CD4-positive, alpha-beta T cell treated with Interleukin-17A for 4 hours (primary cell): ENCODE data around the gene HOXA13.
A peak's percentile ranks its signal among the peaks of the same experiment; 100 is the strongest.

ENCODE experiments used
- DNase-seq: peaks from one replicate; pipeline ENCODE4 v3.0.0-alpha.2; 2020; ENCODE audit warnings: mixed read lengths

The HOXA13 gene

DNA sequence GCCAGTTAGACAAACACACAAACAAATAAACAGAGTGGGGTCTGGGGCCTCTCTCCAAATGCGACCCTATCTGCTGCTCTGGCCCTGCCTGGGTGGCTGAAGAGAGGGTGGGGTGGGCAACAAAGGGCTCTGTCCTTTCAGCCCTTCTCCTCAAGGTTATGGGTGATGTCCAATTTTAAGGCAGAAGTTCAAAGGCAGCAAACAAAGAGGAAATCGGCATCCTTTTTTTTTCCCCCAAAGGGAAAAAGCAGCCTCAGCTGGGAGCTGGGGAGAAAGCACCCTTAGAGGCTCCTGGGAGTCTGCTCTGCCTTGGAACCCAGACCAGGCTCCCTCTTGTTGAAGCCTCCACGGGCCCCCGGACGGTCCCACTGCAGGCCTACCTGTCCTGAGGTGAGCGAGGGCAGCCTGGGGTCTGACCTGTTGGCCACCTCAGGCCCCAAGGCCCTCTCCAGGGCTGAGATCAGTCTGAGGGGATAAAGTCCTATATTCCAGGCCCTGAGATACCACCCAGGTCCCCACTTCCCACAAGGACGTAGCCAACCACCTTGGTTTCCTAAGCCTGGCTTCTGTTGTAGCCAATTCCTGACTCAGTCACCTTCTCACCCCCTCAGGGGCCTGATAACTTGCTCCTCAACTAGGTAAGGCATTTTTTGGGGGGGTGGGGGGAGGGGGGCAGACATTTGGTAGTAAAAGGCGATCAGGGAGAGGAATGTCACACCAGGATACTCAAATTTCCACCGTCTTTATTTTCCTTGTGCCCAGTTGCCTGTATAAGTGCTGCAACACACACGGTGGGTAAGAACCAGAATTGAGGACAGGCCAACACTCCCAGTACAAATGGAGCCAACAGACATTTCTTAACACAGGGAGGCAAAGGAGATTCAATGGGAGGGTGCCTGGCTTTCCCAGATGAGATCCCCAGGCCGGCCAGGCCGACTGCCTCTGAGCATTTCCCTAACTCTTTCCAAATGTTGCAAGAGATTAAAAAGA is 19.2 kb downstream of the HOXA13 start:
- peak; percentile 1 for DNase-seq

DNA sequence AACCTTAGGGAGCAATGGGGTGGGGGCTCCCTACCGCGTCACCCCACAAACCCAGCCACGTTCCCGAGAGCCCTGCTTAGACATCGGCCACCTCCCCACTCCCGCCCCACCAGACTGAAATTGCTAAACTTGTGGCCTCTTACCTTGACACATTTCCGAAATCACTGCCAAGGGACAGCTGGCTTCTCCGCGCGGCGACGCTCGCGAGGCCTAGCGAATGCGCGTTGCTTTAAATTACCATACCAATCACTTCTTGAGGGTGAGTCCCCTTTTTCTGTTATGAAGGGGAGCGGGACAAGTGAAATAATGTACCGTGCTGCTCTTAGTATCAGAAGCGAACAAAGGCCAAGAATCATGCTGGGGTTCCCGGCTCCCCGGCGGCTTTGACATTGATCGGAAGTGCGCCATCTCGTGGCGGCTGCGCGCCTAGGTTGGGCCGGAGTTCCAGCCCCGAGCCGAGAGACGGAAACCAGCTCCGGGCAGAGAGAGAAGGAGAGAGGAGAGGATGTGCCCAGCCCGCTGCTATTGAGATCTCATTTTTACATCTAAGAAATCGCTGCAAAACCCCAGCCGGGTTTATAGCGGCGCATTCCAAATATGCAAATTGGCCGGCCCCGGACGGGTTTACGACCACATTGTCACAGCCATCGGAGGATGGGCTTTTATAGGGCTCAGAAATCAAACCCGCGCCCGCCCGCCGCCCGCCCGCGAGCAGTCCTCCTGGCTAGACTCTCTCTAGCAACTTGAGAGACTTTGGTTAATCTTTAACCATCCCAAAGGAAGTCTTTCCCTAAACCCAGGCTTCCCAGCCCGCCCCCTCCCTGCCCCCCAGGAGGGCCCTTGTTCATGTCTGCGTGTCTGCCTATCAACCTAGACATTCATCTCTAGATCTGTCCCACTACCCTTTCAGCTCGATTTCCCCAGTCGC is 20.1 kb downstream of the HOXA13 start:
- peak; percentile 80 for DNase-seq

DNA sequence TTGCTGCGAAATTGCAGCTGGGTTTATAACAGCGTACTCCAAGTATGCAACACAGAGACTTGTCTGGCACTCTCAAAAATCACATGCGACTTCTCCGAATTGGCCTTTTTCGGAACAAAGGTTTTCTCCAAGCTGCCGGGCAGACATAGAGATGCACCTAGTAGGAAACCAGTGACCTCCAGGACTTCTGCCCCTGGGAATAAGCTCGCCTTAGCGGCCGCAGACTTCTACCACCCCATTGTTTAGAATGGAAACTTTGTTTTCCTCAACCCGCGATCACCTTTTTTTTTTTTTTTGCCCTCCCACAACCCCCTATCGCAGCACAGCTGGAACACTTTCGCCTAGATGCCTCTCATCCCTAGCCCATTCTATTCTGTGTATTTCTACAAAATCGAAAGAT is 20.9 kb downstream of the HOXA13 start:
- peak; percentile 1 for DNase-seq

DNA sequence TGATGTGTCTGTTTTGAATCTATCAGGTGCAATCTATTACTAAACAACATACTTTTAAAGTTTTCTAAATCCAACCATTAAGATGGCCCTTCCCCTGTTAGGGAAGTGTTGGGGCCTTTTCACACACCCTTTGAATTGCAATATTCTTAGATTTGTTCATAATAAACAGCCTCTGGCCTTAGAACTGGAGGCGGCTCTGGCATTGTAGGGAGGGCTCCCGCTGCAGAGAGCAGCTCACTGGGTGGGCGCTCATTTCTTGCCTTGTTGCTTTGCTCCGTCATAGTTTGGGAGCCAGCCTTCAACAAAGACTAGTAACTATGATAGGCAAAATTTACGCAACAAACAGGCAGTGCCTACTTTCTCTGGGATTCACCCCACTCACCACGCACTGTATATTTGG is 21.5 kb downstream of the HOXA13 start:
- DNase-seq = peak; percentile 0

DNA sequence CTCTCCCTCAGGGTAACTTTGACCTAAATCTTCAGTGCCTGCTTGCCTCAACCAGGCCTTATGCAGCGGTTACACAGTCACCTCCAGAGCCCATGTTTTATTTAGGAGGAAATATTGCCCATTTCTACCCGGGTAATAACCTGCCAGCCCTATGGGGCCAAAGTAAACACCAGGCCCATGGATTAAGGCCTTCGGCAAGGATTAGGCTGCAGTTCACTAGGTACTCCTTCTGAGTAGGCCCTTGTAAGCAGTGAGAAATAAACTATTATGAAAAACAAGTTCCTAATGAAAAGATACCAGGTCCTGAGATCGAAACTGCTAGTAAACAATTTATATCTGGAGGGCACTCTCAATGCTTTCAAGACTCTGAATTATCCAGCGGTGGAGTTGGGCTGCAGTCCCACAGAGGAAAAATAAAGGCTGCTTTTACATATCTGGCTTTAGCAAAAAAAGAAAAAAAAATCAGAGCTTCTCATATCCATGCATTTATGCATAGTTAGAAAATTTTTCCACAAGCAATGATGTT is 22.0 kb downstream of the HOXA13 start:
- peak; percentile 2 for DNase-seq

DNA sequence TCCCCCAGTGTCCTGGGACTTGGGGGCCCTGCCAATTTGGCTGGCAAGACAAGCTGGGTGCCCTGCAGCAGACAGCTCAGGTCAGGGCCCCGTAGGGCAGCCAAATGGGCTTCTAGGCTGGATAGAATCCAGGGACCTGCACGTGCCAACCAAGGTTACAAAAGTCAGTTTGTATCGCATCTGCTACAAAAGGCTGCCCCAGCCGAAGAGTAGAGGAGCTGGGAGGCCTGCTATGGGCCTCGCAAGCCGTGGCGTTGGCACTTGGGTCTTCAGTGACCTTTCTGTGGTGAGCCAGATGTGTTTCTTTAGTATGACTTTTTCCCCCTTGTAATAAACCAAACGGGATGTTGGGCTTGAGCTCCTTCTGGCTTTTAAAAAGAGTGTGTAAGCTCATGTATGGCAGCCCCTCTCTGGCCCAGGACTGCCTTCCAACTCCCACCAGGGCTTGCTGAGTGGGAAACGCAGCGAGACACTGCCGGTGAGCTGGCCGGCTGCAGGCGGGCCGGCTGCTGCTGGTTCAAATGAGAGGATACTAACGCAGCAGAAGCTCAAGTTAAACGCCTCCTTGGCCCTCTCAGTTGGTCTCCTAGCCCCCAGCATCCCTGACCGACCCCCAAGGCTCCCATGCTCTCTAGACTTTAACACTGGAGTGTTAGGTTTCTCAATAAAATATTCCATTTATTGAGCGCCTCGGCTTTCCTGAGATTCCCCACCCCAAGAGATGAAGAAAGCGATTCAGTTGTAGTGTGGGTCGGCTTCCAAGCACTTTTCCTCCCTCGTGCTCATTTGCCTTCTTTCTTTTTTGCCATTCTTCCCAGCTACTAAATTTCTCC is 22.7 kb downstream of the HOXA13 start:
- peak; percentile 1 for DNase-seq

DNA sequence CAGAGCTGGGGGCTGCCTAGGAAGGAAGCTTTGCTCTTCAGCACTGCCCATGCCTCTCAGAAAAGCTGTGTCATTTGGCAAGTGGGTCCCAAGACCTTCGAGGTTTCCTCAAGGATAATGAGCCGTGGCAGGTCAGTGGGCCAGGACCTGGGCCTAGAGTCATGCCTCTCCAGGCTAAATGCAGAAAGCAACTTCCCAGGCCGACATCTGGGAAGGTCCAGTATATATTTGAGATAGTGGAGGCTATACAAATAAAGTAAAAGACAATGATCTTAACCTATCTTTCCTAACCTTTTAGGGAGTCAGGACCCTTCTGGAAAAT is 23.4 kb downstream of the HOXA13 start:
- no peak for DNase-seq

DNA sequence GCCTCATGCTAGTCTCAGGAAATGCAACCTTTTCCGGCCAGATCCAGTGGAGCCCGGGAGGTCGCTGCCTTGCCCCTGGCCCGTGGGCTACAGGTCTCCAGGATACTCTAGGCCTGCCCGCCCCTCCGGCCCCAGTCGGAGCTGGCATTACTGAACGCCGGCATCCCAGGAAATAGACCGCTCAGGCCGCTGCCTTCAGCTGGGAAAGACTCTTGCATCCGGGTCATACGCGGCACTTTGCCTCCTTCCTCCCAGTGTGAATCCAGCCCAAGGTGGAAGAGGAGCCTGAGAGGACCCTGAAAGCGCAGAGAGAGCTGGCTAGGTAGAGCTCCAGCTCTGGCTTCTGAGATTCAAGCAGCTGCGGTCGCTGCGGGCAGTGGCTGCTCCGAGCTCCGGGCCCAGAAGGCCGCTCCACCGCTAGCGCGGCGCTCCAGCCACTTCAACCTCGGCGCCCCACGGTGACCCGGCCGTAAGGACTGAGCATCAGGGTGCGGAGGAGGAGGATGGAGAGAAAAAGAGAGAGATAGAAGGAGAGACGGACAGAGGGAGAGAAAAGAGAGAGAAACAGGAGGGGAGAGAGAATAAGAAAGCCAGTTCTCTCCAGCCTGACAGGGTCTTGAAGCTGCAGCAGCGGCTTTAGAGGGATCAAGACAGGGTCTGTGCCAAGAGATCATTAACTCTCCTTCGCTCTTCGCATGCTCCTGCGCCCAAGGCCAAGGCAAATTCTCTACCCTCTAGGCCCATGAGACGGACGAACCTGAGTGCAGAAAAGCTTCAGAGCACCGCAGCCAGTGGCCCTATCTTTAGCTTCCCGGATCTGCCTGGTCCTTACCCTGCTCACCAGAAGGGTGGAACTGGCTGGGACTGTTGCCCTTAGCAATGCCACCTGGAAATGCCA is 24.0 kb downstream of the HOXA13 start:
- no peak for DNase-seq

DNA sequence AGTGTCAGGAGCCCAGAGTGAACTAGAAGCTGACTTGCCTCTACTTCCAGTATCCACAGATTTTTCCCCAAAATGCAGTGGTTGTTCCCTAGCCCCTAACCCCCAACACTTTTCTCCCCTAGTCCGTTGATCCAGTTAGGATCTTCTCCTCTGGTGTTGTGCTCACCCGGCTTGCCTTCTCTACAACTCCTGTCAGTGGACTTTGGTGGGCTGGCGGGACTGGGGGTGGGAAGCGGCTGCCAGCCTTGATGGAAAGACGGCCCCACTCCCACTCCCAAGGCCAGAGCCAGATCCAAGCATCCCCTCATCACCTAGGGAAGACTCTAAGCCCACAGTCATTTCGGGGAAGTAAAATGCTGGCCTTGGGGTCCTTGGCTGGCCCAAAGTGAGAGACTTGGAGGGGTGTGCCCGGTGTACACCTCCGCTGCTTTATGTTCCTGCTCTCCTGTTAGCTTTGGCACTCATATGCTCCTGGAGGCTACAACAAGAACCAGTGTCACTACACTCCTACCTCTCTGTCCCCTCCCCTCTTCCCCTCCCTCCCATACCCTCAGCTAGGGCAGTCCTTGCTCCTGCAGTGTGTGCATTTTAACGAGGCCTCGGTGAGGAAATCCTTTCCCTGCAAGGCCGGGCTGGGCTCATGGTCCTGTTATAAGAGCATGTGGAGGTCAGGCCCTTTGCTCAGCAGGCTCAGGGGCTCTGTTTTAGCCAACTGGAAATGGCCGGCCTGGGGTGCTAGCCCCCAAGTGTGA is 24.8 kb downstream of the HOXA13 start:
- no peak for DNase-seq

DNA sequence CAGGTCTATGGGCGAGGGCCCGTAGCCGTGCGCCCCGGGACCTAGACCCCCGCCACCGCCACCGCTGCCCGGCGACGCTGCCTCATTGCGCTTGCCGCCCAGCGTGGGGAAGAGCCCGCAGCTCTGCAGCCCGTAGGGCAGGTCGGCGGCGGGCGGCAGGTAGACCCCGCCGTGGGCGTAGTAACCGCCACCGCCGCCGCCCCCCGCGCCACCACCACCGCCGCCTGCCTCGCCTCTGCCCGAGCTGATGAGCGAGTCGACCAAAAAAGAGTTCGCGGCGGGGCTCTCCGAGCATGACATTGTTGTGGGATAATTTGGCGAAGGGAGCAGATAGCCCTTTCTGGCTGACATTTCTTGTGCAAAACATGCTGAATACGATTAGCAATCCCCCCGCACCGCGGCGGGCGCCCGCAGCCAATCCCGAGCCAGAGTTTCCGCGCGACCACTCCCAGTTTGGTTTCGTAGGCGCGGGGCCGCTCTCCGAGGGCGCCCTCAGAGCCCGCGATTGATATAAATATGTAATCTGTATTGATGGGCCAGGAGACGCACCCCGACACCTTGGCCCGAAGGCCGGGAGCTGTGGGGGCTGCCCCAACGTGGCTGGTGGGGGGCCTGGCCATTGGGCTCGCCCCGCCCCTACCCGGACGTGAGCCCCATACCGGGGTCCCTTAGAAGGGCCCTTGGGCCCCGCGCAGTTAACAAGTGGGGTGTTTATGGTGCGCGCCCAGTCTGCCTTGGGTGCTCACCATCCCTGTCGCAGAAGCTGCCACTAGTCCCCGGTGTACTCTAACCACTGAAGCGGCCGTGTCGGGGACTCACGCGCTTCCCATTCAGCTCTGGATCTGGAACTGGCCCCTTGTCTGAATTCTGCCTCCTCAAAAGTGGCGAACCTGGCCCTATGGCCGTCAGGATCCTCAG is 25.7 kb downstream of the HOXA13 start, which contains the start of gene HOXA10:
Gene HOXA10 (minus strand): TSS at position 365 of the 918 bp plus-strand sequence. CDS start 14 bp downstream, at position 351.
- DNase-seq = no peak

DNA sequence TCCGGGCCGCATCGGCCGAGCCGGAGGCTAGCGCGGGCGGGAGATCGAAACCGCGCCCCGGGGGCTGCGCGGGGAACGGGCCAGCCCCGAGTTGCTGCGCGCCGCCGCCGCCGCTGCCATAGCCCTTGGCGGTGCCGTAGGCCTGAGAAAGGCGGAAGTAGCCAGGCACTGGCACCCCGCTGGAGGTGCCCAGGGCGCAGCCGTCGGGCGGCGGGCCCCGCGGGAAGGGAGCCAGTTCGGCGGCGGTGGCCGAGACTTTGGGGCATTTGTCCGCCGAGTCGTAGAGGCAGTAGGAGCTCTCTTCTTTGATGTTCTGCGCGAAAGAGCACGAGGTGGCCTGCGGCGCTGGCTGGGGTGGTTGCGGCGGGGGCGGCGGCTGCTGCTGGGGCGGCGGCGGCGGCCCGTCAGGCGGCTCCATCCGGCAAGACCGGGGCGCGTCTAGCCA is 26.4 kb downstream of the HOXA13 start:
- peak; percentile 50 for DNase-seq

DNA sequence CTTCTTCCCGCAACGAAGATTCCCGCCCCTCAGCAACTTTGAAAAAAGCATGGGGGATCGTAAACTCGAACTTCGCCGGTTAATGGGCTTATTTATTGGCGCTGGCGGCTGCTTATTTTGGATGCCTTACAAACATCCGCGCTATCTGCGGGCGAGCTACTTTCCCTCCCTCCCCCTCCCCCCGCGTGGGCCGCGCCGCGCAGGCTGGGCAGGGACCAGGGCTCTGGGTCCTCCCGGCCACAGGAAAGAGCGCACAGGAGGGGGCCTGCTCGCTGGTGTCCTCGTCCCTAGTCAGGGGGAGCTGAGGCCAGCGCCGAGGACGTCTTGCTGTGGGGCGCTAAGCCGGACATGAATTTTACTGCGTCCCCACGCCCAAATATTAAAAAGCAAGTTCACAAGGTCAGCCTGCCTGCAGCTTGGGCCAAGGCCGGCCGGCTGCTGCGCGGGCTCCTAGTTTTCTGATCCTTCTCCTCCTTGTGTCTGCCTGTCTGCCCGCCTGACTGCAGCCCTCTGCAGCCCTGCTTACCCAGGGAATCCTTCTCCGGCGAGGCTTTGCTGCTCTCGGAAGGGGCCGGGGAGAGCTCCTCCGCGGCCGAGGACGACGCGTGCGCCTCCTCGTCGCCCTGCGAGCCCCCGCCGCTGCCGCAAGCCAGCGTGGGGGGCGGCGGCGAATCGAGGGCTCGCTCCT is 26.9 kb downstream of the HOXA13 start:
- DNase-seq = peak; percentile 20

DNA sequence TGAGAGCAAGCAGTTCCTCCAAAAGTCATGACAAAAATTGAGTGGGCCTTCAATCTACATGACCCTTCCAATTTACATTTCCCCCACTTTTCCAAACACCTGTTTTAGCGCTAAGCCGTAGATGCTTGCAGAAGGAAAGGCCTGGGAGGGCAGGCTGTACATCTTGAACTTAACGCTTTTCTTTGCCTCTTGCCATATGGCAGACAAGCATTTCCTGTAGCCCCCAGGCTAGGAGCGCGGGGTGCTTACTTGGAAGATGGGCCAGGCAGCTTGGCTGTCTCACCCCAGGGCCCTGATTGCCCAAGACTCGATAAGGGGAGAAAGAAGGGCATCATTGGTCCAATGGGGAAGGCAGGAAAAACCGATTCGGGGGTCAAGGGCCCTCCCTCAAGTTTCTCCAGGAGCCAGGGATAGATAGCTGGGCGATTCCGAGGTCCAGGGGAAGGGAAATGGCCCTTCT is 27.5 kb downstream of the HOXA13 start:
- peak; percentile 4 for DNase-seq

DNA sequence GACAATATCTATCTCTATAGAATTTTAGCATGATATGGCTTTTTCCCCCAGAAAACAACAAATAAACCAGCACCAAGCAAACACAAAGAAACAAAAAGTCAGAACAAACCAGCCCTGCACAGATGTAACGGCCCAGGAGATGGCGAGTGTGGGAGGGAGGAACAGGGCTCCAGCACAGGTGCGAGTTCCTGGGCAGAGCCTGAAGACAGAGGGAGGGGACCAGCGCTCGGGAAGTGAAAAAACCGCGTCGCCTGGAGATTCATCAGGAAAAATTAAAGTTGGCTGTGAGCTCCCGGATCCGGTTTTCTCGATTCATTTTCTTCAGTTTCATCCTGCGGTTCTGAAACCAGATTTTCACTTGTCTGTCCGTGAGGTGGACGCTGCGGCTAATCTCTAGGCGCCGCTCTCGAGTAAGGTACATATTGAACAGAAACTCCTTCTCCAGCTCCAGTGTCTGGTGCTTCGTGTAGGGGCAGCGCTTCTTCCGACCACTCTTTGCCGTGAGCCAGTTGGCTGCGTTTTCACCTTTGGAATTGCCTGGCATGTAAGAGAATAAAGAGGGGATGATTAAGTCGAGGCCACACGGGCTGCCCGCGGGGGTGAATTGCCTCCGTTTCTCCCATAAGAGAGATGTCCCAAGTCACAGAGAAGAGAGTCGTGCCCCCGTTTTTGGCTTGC is 28.1 kb downstream of the HOXA13 start:
- DNase-seq = peak; percentile 16

DNA sequence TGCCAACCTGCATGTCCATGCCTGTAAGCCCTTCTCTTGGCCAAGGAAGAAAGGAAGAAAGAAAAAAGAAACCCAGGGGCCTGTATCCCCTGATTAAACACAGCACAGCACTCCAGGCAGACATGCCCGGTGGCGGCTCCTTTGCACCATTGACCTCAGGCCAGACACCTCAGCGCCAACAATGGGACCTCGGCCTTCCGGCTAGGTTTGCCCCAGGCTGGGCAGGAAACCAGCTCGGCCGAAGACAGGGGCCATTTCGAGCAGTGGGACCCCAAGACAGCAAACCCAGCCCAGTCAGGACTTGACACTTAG is 28.6 kb downstream of the HOXA13 start:
- DNase-seq = peak; percentile 3

DNA sequence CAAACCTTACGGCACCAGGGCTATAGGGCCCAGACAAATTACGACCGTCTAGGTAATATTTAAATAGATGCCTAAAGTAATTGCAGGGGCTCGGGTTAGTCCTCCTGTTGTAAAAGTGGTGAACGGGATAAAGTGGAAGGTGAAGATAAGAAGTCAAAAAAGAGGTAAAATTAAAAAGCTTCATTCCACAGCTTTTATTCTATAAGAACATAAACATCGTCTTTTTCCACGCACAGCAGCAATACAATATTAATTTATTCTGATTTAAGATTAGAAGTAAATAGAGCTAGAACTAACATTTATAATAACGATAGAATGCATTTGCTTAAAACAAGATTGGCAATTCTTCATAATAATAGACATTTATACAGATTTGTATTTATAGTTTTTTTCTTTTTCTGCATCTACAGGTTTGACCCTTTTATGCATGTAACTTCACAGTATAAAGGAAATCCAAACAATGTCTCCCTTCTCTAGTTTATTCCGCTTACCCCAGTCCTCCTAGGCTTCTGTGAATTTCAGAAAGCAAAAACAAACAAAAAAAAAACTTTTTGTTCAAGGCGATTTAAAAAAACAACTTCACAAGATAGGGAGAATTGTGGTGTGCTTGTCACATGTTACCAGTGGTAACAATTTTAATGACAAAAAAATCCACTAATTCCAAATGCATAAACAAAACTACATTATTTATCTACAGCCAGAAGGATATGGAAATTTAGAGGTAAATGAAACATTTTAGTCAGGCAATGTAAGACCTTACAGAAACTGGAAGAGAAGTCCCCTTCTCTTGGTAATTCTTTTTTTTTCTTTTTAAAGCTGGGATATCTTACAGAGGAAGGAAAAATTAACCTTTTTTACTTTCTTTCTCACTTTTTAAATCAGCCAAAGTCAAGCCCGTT is 29.2 kb downstream of the HOXA13 start:
- DNase-seq = no peak
